Kidney (tissue), 14 donors: ENCODE results near the gene BTN1A1. TPM values are rescaled to one million over a fixed set of nuclear protein-coding genes. Genes with fewer than 3 reads are reported as not detected.
A peak's percentile ranks its signal among the peaks of the same experiment; 100 is the strongest.

Experiments used
- DNase-seq, 5 donors: peaks; one replicate each; pipeline ENCODE4 v3.0.0-alpha.2; 2013 to 2020
- FAIRE-seq: peaks from 2 replicates; lab custom pipeline; 2012; peaks lifted over from hg19 to GRCh38; lab: Jason Lieb, UNC
- H3K27ac ChIP-seq, 2 donors: one replicate each; pipeline ENCODE4 v1.7.0; 2013; ENCODE audit warnings: low read depth in 2 of 2, low read length in 2 of 2, inconsistent platforms in 1 of 2
- H3K27me3 ChIP-seq: one replicate; pipeline ENCODE4 v1.7.1; 2013; ENCODE audit warnings: low read length, inconsistent platforms; ENCODE audit not compliant: control insufficient read depth, insufficient read depth
- H3K36me3 ChIP-seq, 3 donors: one replicate each; pipeline versions ENCODE4 v1.7.0 to v1.7.1; 2013; ENCODE audit warnings: low read length in 3 of 3, control low read depth in 1 of 3, inconsistent platforms in 1 of 3; ENCODE audit not compliant: insufficient read depth in 3 of 3, control insufficient read depth in 2 of 3
- H3K4me1 ChIP-seq, 3 donors: one replicate each; pipeline versions ENCODE4 v1.7.0 to v1.7.1; 2013; ENCODE audit warnings: low read length in 3 of 3, inconsistent platforms in 1 of 3, low read depth in 1 of 3; ENCODE audit not compliant: control insufficient read depth in 2 of 3, insufficient read depth in 2 of 3
- H3K4me3 ChIP-seq, 3 donors: one replicate each; pipeline versions ENCODE4 v1.7.0 to v1.8.1; 2013; ENCODE audit warnings: low read length in 3 of 3, control low read depth in 1 of 3, inconsistent platforms in 1 of 3
- H3K9ac ChIP-seq, 3 donors: one replicate each; pipeline versions ENCODE4 v1.7.0 to v1.7.1; 2013; ENCODE audit warnings: low read length in 3 of 3, control low read depth in 1 of 3, inconsistent platforms in 1 of 3
- H3K9me3 ChIP-seq, 3 donors: one replicate each; pipeline versions ENCODE4 v1.7.0 to v1.7.1; 2013; ENCODE audit warnings: low read length in 3 of 3, control low read depth in 1 of 3, inconsistent platforms in 1 of 3; ENCODE audit not compliant: control insufficient read depth in 2 of 3, insufficient read depth in 1 of 3
- CTCF ChIP-seq: IDR thresholded peaks from 3 replicates; pipeline ENCODE4 v1.5.1; 2012; ENCODE audit warnings: mild to moderate bottlenecking, moderate library complexity, borderline replicate concordance; ENCODE audit not compliant: insufficient read depth; ENCODE audit errors: extremely low read depth
- intact Hi-C: fragments of 100-400 bp; cut with DNase I; formaldehyde crosslinking; loops from one replicate; pipeline ENCODE4 v1.11.1; 2022
- polyA plus RNA-seq: library from polyadenylated mRNA; stranded (reverse); fragments of 350-450 nt; fragmentation: Illumina TruSeq; extraction: RNeasy Lipid Tissue Mini Kit (QIAGEN cat#74804); gene quantifications from one replicate; pipeline ENCODE4 v1.2.3, GENCODE V29; 2014; ENCODE audit warnings: low read depth, low replicate concordance; ENCODE audit not compliant: insufficient read depth
- total RNA-seq: library from RNA; stranded (reverse); fragmentation: NEBNext Ultra II Directional; extraction: Animal tissue kit (Norgen Biotek cat#: 25700); gene quantifications from one replicate; pipeline ENCODE4 v1.2.1, GENCODE V29; 2021
- donor health status: control.
- donor health status: control.
- donor health status: control.
- donor health status: control.
- donor health status: control.
- donor health status: DM: yes; HTN: yes; CAD: no.
- donor health status: Normal renal cell carcinoma (clear cell type).

BTN1A1 gene
- total and polyA plus RNA-seq, 2 donors from 2014 or later = 0.09 TPM; not detected in 1

- peaks cover 0 to 5% (median 4%) of the 10 kb centered on the region in 3 donors for H3K4me1 ChIP-seq
- no peak for DNase-seq
- peak overlapping the region; percentile 56 to 84 (median 71) for H3K9ac ChIP-seq
- TF ChIP-seq CTCF = no peak
- H3K27ac ChIP-seq = peak overlapping the region; percentile 80 to 92
- H3K36me3 ChIP-seq = peaks cover 0 to 5% (median 0%) of the 10 kb centered on the region in 3 donors
- no peaks in the 10 kb centered on the region for H3K9me3 ChIP-seq
- intact Hi-C loops = no loop called here
- H3K27me3 ChIP-seq = no peaks in the 10 kb centered on the region
- no peak for FAIRE-seq
- H3K4me3 ChIP-seq = peak overlapping the region; percentile 78 to 83 (median 81)
Observed at GRCh38 chr6:26473429-26473757, 26.7 kb upstream of the BTN1A1 start.

DNA sequence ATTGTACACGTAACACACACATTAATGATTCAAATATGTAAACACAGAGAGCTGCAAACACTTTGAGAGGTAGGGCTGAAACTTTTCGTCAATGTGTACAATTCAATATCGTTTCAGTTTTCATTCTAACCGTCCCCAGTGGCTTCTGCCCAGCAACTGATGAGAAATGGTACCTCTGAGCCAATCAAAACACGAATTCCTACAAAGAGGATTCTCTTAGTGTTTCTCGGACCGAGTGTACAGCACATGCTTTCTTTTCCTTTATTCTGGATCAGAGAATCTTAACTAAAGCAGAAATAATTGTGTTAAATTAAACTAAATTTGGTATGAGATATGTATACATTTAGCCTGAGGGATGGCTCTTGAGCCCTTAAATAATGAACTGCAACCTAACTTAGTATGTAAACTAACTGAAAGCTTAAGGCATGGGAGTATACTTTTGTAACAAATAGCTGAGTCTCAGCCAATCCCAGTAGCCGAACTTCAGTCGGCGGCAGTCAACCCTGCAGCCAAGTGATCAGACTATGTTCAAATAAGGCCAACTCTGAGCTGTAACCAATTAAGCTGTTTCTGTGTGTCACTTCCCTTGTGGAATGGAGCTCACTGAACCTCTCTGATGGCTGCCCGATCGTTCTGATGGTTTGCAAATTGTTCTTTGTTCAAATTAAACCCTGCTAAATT is 26.2 kb upstream of the BTN1A1 start:
- Histone ChIP-seq H3K27me3 (no peaks in the 10 kb centered on the region), H3K36me3 (no peaks in the 10 kb centered on the region), H3K4me3 (peak overlapping the region; percentile 78 to 83 (median 81)), H3K4me1 (peaks cover 0 to 5% (median 4%) of the 10 kb centered on the region in 3 donors), H3K27ac (peak overlapping the region; percentile 80 to 92), H3K9me3 (no peaks in the 10 kb centered on the region), H3K9ac (peak overlapping the region; percentile 61 to 84 (median 71))
- TF ChIP-seq CTCF = no peak
- intact Hi-C loops = no loop called here
- FAIRE-seq = peak; percentile 88
- DNase-seq = peak; percentile 73 to 95 (median 92)

DNA sequence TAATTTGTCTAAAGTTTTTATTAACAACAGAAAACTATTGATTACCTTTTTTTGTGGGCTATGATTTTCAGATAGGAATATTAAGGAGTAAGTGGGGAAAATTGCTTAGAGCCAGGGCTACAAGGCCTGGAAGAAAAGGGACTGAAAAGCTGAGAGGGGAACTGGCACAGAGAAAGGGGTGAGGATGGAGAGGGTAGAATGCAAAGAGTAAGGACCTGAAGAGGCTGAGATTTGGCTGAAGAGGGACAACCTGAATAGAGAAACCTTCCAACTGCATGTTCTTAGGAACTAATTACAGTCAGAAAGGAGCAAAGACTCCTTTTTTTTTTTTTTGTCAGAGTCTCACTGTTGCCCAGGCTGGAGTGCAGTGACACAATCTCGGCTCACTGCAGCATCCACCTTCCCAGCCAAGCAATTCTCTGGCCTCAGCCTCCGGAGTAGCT is 25.6 kb upstream of the BTN1A1 start:
- no peaks in the 10 kb centered on the region for H3K9me3 ChIP-seq
- H3K27ac ChIP-seq = peak overlapping the region; percentile 80 to 92
- FAIRE-seq (no peak), DNase-seq (no peak)
- peak overlapping the region; percentile 61 to 84 (median 71) for H3K9ac ChIP-seq
- peak overlapping the region; percentile 78 to 83 (median 81) for H3K4me3 ChIP-seq
- no peaks in the 10 kb centered on the region for H3K36me3 ChIP-seq
- peaks cover 0 to 5% (median 4%) of the 10 kb centered on the region in 3 donors for H3K4me1 ChIP-seq
- no peaks in the 10 kb centered on the region for H3K27me3 ChIP-seq
- TF ChIP-seq CTCF = no peak
- intact Hi-C loops = no loop called here
